Left hindlimb (tissue), 1 donor: ENCODE data around the gene LNP1.
"Not testable (repeated sequence)": the region's sequence is repeated elsewhere in the genome, so short reads cannot be mapped to it uniquely, and the experiment has no call there.

Experiments used
- DNase-seq: peaks from one replicate; pipeline ENCODE4 v3.0.0-alpha.2; 2018

LNP1 gene

DNA sequence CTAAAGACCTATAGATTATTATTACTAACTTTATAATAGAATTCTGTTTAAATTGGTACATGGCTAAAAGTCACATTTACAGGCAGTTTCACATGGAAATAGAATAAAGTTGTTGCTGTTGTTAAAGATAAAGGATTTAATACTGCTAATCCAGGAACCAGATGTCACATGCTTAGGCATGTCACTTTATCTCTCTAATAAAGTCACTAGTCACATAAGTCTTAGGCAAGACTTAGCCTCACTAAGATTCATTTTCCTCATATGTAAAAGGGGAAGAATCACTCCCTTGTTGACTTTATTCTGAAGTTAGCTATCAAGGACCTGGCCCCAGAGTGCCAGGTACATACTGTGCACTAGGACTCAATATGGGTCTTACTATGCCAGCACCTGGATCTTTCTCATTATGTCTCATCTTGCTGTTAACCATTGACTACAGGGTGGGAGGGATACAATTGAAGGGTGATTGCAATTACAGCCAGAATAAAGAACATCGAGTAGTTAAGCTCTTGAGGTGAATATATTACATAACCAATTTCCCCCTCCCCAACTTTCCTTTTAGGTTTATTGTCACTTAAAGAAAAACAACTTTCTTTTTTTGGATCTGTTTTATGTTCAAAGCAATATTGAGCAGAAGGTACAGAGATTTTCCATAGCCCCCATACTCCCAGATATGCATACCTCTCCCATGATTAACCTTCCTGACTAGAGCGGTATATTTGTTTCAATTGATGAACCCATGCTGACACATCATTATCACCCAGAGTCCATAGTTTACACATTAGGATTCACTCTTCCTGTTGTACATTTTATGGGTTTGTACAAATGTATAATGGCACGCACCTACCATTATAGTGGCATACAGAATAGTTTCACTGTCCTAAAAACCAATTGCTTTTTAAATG lies 36.6 kb downstream of the LNP1 start:
- DNase-seq: no peak

DNA sequence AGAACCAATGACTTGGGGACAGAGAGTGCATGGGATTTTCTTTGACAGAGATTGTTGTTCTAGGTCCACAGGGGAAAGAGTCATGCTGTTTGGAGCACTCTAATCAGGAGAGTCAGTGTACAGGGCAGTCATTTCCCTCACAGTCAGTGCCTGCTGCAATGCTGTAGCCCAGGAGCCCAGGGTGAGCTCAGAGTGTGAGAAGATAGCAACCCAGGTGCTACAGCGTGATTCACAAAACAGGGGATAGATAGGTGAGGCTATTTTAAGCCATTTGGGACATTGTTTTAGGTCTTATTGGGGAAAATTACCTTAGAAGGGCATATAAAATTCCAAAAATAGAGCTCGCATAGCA lies 37.3 kb downstream of the LNP1 start:
- DNase-seq: no peak

DNA sequence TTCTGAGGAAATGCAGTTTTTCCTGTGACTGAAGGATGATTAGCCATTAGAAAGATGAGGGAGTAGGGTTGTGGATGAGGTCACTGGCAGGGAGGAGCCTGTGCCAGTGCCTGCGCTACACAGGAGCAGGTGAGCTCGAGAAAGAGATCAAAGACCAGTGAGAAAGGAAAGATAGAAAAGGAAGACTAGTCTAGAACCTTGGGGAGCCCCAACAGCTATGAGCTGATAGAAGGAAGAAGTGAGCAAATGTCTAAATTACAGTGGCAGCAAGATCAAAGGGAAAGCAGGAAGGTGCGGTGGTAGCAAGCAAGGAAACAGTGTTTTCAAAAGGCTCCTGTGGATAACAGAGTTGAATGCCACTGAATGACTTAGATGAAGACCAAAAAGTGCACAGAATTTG lies 39.6 kb downstream of the LNP1 start:
- DNase-seq: no peak

DNA sequence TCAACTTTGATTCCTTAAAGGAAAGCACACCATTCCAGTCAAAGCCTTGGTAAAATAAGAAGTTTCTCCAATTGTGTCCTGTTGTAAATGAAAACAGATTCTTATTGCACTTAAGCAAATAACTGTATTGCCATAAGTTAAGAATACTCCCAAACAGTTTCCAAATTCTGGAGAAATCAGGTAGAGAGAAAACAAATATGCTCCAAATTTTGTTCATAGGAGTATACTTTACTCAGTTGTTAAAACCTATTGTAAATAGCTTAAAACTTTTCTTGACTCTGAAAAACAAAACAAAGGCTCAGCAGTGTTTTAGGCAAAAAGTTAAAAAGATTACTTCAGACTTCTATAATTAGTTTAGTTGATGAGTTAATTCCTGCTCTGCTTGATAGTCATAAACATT lies 42.4 kb downstream of the LNP1 start:
- no peak for DNase-seq

DNA sequence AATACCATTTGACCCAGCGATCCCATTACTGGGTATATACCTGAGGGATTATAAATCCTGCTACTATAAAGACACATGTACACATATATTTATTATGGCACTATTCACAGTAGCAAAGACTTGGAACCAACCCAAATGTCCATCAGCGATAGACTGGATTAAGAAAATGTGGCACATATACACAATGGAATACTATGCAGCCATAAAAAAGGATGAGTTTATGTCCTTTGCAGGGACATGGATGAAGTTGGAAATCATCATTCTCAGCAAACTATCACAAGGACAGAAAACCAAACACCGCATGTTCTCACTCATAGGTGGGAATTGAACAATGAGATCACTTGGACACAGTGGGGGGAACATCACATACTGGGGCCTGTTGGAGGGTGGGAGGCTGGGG lies 45.7 kb downstream of the LNP1 start:
- DNase-seq: not testable (repeated sequence)

DNA sequence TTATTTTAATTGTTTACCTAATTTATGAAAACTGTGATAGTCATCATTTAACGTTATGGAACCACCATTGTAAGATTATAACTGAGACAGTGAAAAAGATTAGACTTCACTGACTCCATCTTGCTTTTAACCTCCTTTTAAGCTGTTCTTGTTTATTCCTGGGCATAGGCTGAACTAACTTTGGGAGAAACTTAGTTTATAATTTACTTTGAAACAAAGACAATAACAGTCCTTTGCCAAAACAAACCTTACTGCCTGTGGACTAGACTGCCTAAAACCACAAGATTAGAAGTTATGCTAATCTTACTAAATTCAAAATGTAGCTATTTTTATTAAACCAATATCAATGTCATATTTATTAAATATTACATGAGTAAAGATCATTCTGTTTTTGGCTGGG lies 46.7 kb downstream of the LNP1 start:
- DNase-seq: no peak

DNA sequence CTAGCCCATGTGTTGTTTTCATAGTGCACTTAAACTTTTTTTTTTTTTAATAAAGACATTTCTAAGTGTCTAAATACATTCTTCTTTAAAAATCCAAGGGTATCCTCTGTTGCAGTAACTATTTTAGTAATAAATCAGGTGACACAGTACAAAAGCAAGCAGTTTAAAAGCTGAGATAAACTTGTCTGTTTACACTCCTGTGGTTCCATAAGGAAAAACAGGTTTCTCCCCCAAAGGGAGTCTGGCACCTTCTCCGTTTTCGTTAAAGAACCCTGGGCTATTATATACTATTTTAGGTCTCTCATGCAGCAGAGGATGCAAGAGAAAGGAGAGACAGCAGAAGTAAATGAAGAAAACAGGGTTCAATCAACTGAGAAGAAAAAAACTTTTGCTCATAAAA lies 47.9 kb downstream of the LNP1 start:
- no peak for DNase-seq

DNA sequence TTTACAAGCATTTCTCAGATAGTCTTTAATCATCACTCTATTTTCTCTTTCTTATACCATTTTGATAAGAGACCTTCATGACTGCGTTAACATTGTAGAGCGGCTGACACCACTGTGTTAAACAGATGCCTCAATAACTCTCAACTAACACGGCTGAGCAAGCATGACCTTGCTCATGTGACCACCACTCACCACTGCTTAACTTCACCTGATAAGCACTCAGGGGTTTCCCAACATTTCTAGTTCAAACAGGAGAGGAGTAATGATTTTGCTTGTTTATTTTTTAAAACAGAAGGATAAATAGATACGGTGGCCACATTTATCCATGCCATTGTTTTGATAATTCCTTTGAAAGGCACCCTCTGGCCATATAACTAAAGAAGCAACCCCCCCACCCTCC lies 53.3 kb downstream of the LNP1 start:
- no peak for DNase-seq

DNA sequence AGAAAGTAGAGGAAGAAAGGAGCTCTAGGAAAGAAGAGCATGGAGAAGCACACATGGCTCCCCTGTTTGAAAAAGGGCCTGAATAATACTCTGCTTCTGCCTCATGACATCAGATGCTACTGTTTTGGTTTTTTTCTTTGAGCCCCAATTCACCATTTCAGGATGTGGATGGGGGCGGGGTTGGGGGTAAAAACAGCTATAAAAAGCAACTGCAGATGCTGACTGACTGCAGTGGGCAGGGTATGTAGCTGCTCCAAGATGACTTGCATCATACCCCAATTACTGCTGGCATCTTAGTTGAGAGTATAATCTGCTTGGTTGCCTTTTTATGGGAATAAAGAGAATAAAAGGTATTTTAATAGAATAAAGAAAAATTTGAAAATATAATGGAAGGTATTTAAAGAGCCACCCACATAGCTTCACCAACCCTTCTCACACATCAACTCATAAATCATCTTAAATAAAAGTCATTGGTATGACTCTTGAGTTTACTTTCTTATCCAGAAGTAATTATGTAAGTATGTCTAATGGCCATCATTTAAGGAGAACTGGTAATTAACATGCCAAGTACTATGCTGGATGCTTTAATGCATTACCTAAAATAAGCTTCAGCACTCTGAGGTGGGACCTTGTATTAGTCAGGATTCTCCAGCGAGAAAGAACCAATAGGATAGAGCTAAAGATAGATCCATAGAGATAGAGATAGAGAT lies 54.7 kb downstream of the LNP1 start:
- DNase-seq: no peak

DNA sequence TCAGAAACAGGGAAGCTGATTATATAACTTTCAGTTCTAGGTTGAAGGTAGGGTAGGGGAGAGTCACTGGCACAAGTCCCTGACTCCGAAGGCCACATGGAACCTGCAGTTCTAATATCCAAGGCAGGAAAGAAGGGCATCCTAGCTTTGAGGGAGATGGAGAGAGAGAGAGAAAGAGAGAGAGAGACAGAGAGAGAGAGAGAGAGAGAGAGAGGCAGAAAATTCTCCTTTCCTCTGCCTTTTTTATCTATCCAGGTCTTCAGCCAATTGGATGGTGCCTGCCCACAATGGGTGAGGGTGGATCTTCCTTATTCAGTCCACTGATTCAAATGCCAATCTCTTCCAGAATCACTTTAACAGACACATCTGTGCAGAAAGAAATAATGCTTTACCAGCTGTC lies 55.4 kb downstream of the LNP1 start:
- DNase-seq: no peak

DNA sequence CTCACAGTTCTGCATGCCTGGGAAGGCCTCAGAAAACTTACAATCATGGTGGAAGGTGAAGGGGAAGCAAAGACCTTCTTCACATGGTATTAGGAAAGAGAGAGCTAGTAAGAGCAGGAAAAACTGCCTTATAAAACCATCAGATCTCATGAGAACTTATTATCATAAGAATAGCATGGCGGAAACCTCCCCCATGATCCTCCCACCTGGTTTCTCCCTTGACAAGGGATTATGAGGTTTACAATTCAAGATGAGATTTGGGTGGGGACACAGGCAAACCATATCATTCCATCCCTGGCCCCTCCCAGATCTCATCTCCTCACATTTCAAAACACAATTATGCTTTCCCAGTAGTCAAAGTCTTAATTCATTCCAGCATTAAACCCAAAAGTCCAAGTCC lies 56.5 kb downstream of the LNP1 start:
- DNase-seq: no peak

DNA sequence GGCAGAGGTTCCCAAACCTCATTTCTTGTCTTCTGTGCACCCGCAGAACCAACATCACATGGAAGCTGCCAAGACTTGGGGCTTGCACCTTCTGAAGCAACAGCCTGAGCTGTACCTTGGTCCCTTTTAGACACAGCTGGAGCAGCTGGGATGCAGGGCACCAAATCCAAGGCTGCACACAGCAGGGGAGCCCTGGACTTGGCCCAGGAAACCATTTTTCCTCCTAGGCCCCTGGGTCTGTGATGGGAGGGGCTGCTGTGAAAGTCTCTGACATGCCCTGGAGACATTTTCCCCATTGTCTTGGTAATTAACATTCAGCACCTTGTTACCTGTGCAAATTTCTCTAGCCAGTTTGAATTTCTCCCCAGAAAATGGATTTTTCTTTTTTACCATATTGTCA lies 57.5 kb downstream of the LNP1 start:
- no peak for DNase-seq

DNA sequence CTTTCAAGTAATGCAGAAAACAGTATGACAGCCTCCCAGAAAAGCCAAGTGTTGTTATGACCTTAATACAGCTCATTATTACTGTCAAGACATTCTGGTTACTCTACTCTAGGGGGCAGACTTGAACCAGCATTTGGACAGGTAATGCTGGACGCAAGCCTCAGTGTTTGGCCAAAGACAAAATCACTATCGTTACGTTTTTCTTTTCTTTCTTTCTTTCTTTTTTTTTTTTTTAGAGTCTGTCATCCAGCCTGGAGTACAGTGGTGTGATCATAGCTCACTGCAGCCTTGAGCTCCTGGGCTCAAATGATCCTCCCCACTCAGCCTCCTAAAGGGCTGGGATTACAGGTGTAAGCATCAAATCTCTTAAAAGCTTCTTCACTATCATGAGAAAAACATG lies 61.7 kb downstream of the LNP1 start:
- no peak for DNase-seq

DNA sequence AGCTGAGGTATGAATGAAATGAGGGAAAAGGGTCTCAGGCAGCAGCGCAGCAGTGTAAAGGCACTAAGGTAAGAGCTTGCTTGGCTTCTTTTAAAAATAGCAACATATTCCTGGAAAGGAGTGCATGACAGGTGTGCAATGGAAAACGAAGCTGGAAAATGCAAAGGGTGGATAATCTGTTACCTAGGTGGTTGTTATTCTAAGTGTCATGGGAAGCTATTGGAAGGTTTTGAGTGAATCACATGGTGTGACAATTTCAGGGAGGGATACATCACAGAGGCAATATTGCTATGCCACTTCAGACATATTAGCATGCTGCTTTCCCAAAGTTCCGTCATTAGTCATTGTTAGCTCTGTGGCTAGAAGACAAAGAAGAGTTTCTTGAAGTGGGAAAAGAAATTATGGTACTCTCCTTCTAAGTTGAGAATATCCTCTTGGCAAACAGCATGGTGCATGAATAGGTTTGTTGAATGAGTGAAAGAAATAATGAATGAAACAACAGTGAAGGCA lies 62.4 kb downstream of the LNP1 start:
- no peak for DNase-seq

DNA sequence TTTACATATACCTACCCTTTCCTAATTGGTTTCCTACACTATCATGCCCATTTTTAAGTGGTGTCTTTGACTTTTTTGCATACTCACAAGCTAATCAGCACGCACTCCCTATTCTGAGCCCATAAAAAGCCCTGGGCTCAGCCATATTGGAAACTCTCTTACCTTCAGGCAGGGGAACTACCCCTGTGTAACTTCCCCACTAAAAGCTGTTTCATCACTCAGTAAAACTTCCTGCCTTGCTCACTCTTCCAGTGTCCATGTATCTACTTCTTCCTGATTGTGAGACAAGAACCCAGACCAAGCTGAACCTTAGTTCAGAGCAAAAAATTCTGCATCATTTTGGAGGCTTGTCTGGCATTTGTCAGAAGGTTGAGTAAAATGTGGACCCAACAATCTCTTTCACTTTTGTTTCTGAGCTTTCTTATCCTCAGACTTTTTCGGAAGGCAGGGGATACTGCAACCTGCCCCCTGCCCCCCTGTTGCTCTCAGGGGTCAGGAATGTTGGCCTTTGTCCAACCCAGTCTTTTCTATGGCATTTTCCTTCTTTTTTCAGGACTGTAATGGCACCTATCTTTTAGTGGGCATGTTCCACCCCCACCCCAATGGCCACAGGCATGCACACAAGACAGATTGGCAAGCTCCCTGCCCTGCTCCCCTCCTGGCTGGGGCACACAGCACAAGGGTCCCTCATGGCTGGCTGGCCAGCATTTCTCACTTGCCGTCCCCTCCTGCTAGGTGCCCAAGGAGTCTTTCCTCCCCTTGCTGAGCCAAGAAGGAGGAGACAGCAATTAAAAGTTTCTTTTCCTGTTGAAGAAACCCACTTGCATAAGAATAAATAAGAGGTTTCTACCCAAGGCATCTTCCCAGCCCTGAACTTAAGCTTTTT lies 64.8 kb downstream of the LNP1 start:
- no peak for DNase-seq

DNA sequence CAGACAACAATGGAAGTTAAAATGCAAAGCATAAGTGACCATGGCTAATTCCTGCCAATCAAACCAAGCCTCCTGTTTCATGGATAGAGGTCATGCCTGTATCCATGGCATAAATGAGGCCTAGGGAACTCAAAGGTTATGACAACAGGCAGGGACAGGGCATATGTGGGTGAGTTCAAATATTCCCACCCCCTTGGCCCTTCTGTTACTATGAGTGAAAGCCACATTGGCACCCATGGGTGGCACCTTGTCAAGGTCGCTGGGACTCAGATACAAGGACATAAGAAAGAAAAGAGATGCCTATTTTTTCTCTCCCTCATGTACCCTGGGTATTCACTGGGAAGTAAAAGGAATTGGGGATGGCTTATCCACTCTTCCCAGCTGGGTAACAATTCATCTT lies 65.8 kb downstream of the LNP1 start:
- no peak for DNase-seq

DNA sequence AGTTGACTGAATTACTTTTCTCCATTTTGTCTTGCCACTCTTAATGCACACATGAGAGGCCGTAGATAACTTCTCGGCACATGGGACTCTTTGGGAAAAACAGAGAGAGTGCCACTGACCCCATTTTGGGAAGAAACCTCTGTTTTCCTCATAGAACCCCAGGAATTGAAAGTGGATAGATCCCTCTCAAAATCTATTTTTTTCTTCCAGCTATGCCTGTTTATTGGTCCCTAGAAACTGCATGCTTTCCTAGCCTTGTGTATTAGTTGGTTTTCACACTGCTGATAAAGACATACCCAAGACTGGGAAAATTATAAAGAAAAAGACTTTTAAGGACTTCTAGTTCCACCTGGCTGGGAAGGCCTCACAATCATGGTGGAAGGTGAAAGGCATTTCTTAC lies 67.3 kb downstream of the LNP1 start:
- DNase-seq: no peak

DNA sequence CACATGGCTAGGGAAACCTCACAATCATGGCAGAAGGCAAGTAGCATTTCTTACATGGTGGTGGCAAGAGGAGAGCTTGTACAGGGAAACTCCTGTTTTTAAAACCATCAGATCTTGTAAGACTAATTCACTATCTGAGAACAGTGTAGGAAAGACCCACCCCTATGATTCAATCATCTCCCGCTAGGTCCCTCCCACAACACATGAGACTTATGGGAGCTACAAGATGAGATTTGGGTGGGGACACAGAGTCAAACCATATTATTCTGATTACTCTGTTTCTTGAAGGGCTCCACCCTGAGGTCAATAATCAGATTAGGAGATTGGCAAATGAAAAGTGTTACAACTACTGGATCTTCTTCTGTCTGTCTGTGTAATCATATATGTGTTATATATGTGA lies 69.6 kb downstream of the LNP1 start:
- no peak for DNase-seq

DNA sequence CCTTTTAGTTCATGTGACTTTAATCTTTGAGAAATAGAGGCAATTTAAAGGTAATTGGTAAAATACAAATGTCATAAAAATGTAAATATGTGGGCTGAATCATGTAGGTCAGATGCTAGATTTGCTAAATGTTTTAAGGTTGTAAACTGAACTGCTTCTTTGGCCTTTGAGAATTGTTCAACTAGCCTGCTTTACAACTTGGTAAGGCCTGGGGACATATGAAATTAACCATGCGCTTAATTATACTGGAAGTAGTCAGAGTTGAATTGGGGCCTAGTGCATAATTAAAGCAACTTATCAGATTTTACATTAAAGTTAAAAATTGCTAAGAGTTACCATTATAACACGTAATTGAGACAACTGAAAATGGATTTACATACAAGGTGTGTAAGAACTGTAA lies 70.1 kb downstream of the LNP1 start:
- DNase-seq: no peak

DNA sequence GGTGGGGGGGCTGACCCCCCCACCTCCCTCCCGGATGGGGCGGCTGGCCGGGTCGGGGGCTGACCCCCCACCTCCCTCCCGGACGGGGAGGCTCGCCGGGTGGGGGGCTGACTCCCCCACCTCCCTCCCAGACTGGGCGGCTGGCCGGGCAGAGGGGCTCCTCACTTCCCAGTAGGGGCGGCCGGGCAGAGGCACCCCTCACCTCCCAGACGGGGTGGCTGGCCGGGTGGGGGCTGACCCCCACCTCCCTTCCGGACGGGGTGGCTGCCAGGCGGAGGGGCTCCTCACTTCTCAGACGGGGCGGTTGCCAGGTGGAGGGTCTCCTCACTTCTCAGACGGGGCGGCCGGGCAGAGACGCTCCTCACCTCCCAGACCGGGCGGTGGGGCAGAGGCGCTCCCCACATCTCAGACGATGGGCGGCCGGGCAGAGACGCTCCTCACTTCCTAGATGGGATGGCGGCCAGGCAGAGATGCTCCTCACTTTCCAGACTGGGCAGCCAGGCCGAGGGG lies 76.6 kb downstream of the LNP1 start:
- DNase-seq: not testable (repeated sequence)

DNA sequence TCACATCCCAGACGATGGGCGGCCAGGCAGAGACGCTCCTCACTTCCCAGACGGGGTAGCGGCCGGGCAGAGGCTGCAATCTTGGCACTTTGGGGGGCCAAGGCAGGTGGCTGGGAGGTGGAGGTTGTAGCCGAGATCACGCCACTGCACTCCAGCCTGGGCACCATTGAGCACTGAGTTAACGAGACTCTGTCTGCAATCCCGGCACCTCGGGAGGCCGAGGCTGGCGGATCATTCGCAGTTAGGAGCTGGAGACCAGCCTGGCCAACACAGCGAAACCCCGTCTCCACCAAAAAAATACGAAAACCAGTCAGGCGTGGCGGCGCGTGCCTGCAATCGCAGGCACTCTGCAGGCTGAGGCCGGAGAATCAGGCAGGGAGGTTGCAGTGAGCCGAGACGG lies 77.2 kb downstream of the LNP1 start:
- DNase-seq: not testable (repeated sequence)

DNA sequence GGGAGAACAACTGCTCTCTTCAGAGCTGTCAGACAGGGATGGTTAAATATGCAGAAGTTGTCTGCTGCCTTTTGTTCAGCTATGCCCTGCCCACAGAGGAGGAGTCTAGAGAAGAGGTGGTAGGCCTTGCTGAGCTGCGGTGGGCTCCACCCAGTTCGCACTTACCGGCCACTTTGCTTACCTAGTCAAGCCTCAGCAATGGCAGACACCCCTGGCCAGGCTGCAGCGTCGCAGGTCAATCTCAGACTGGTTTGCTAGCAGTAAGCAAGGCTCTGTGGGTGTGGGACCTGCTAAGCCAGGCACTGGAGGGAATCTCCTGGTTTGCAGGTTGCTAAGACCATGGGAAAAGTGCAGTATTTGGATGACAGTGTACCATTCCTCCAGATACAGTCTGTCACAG lies 78.7 kb downstream of the LNP1 start:
- no peak for DNase-seq

DNA sequence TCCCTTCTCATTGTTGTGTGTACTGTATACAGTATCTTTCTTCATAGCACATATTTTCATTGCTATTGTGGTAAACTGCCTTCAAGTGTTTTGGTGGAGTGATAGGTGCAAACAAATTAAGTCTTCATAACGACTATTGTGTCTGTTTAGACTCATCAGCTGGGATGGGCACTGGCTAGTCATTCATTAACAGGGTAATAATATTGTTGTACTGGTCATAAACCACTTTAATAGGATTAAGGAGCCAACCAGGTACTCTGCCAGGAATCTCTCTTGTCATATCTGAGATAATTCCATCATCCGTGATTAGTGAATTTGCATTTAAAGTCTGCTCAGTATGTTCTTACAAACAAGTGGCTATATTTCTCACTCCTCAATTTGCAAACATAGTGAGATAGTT lies 80.8 kb downstream of the LNP1 start:
- DNase-seq: no peak
